OCI-LY3 (cell line): ENCODE measurements around the gene TMC5.
A peak's percentile ranks its signal among the peaks of the same experiment; 100 is the strongest.

Experiments
- CTCF ChIP-seq: fragments of 200-600, 300-600 bp; sonication (generic); IDR thresholded peaks from 2 replicates; pipeline ENCODE4 v1.5.1; 2014; ENCODE audit warnings: antibody characterized with exemption, low read length, low read depth
- EZH2phosphoT487 ChIP-seq: fragments of 200-600 bp; shearing (Covaris generic); IDR thresholded peaks from 2 replicates; pipeline ENCODE4 v1.6.1; 2018; ENCODE audit warnings: antibody characterized with exemption, mixed run types, low read depth

- peak; percentile 24; the same call in 1 of the 2 replicates for TF ChIP-seq CTCF
- TF ChIP-seq EZH2phosphoT487, result no peak
Measured at GRCh38 chr16:19400711-19401110, 17.0 kb upstream of the TMC5 start.
